ENCODE measurements around the gene FOLR3. TPM values are rescaled to one million over a fixed set of nuclear protein-coding genes. Genes with fewer than 3 reads are reported as not detected.

FOLR3 gene
- total RNA-seq, 2 donors from 2014 or later = not detected

GRCh38 chr11:72124046-72124445, 11.5 kb upstream of the FOLR3 start:
- no peak overlapping the region for H3K4me3 ChIP-seq
- no peaks in the 10 kb centered on the region for H3K27me3 ChIP-seq
- no peaks in the 10 kb centered on the region for H3K4me1 ChIP-seq
- H3K27ac ChIP-seq = no peak overlapping the region
- H3K9me3 ChIP-seq = no peaks in the 10 kb centered on the region
- no peak for TF ChIP-seq CTCF (IDR thresholded peaks at IDR 0.05)
- no peak for DNase-seq
- intact Hi-C loops (cut with DNase I) = no loop called here
- H3K36me3 ChIP-seq = no peaks in the 10 kb centered on the region
- H3K9ac ChIP-seq (ENCODE audit: low read depth in 2 of 2, low read length in 2 of 2) = no peak overlapping the region

- Histone ChIP-seq H3K4me1 (no peaks in the 10 kb centered on the region), H3K9ac (ENCODE audit: low read depth in 2 of 2, low read length in 2 of 2) (no peak overlapping the region), H3K27ac (no peak overlapping the region), H3K4me3 (no peak overlapping the region), H3K36me3 (no peaks in the 10 kb centered on the region), H3K27me3 (no peaks in the 10 kb centered on the region), H3K9me3 (no peaks in the 10 kb centered on the region)
- TF ChIP-seq CTCF (IDR thresholded peaks at IDR 0.05) = no peak
- DNase-seq = no peak
- intact Hi-C loops (cut with DNase I) = no loop called here
Measured at GRCh38 chr11:72125956-72126355, 9.6 kb upstream of the FOLR3 start.

GRCh38 chr11:72127923-72128322, 7.6 kb upstream of the FOLR3 start:
- Histone ChIP-seq H3K9ac (ENCODE audit: low read depth in 2 of 2, low read length in 2 of 2) (no peak overlapping the region), H3K27ac (no peak overlapping the region), H3K27me3 (no peaks in the 10 kb centered on the region), H3K4me1 (no peaks in the 10 kb centered on the region), H3K36me3 (no peaks in the 10 kb centered on the region), H3K9me3 (no peaks in the 10 kb centered on the region), H3K4me3 (no peak overlapping the region)
- no peak for DNase-seq
- no peak for TF ChIP-seq CTCF (IDR thresholded peaks at IDR 0.05)
- intact Hi-C loops (cut with DNase I) = no loop called here

- Histone ChIP-seq H3K36me3 (no peaks in the 10 kb centered on the region), H3K27me3 (no peaks in the 10 kb centered on the region), H3K9me3 (no peaks in the 10 kb centered on the region), H3K4me1 (no peaks in the 10 kb centered on the region), H3K27ac (no peak overlapping the region), H3K9ac (ENCODE audit: low read depth in 2 of 2, low read length in 2 of 2) (no peak overlapping the region), H3K4me3 (no peak overlapping the region)
- TF ChIP-seq CTCF (IDR thresholded peaks at IDR 0.05) = no peak
- no peak for DNase-seq
- intact Hi-C loops (cut with DNase I) = no loop called here
Measured at GRCh38 chr11:72129381-72129780, 6.1 kb upstream of the FOLR3 start.

- intact Hi-C loops (cut with DNase I) = no loop called here
- H3K9me3 ChIP-seq = no peaks in the 10 kb centered on the region
- H3K4me3 ChIP-seq = no peak overlapping the region
- no peak for TF ChIP-seq CTCF (IDR thresholded peaks at IDR 0.05)
- H3K36me3 ChIP-seq = no peaks in the 10 kb centered on the region
- DNase-seq = no peak
- no peak overlapping the region for H3K27ac ChIP-seq
- H3K9ac ChIP-seq (ENCODE audit: low read depth in 2 of 2, low read length in 2 of 2) = no peak overlapping the region
- no peaks in the 10 kb centered on the region for H3K4me1 ChIP-seq
- H3K27me3 ChIP-seq = no peaks in the 10 kb centered on the region
Measured at GRCh38 chr11:72132646-72133045, 2.9 kb upstream of the FOLR3 start.
